ENCODE results near the gene DOCK6. TPM values are rescaled to one million over a fixed set of nuclear protein-coding genes. Genes with fewer than 3 reads are reported as not detected.

Gene DOCK6
- 29.5 and 34.2 TPM in 2 replicates for total RNA-seq

GRCh38 chr19:11261971-11262839 is at the start of gene DOCK6:
Gene DOCK6, minus strand, starts transcription at chr19:11262524. Its CDS starts 84 bp downstream, at chr19:11262440.

GRCh38 chr19:11295665-11296245 is 33.4 kb upstream of the DOCK6 start, which contains the start of gene TSPAN16:
Gene TSPAN16, plus strand, starts transcription at chr19:11296160. Its CDS starts 138 bp downstream, at chr19:11296298.

GRCh38 chr19:11239377-11240000 is 22.8 kb downstream of the DOCK6 start, which contains the start of gene ANGPTL8:
Gene ANGPTL8, plus strand, starts transcription at chr19:11239619. Its CDS starts 19 bp downstream, at chr19:11239638.

GRCh38 chr19:11197291-11198174 is 64.8 kb downstream of the DOCK6 start, which contains the start of gene KANK2:
Gene KANK2, minus strand, starts transcription at chr19:11197545. Its CDS starts 3,034 bp downstream, at chr19:11194511.

GRCh38 chr19:11155373-11156120 is 106.8 kb downstream of the DOCK6 start, which contains the start of gene SPC24:
Gene SPC24, minus strand, starts transcription at chr19:11155782. Its CDS starts 6 bp downstream, at chr19:11155776.

Other genes starting within 250 kb of the DOCK6 start
- 66.7 and 263 TPM in 2 replicates for gene LDLR, start 173.1 kb downstream of the DOCK6 start, total RNA-seq
- 8.2 and 31.9 TPM in 2 replicates for gene SPC24, start 106.7 kb downstream of the DOCK6 start, total RNA-seq
- gene KANK2, start 65.0 kb downstream of the DOCK6 start, total RNA-seq, result 173 and 210 TPM in 2 replicates
- 0.33 TPM in 1 of 2 replicates, not detected in the other for gene ANGPTL8, start 22.9 kb downstream of the DOCK6 start, total RNA-seq
- not detected in 2 replicates for gene TSPAN16, start 33.6 kb upstream of the DOCK6 start, total RNA-seq
- 29.8 and 39.9 TPM in 2 replicates for gene RAB3D, start 77.1 kb upstream of the DOCK6 start, total RNA-seq
- gene TMEM205, start 83.7 kb upstream of the DOCK6 start, total RNA-seq, result 82.8 and 118 TPM in 2 replicates
- gene CCDC159, start 84.0 kb upstream of the DOCK6 start, total RNA-seq, result 14.9 and 15.3 TPM in 2 replicates
- 14.1 and 15.9 TPM in 2 replicates for gene PLPPR2, start 92.9 kb upstream of the DOCK6 start, total RNA-seq
- 1.8 and 2.7 TPM in 2 replicates for gene SWSAP1, start 112.1 kb upstream of the DOCK6 start, total RNA-seq
- 1.6 and 2.4 TPM in 2 replicates for gene EPOR, start 121.8 kb upstream of the DOCK6 start, total RNA-seq
- 2.4 TPM in 1 of 2 replicates, not detected in the other for gene RGL3, start 156.8 kb upstream of the DOCK6 start, total RNA-seq
- under 0.01 TPM in 1 of 2 replicates, not detected in the other for gene ODAD3, start 172.6 kb upstream of the DOCK6 start, total RNA-seq
- 124 and 132 TPM in 2 replicates for gene PRKCSH, start 173.1 kb upstream of the DOCK6 start, total RNA-seq
- not detected in 2 replicates for gene ELAVL3, start 218.5 kb upstream of the DOCK6 start, total RNA-seq
- 6.7 and 8.0 TPM in 2 replicates for gene ZNF653, start 243.3 kb upstream of the DOCK6 start, total RNA-seq